Activated CD4-positive, alpha-beta T cell treated with anti-CD3 and anti-CD28 coated beads, Interleukin-2, amount 50 U/mL, for 4 hours (primary cell): ENCODE results near the gene SLC23A3.
A peak's percentile ranks its signal among the peaks of the same experiment; 100 is the strongest.

Experiments used
- DNase-seq, 2 experiments: peaks; one replicate each; pipeline ENCODE4 v3.0.0-alpha.2; 2020

SLC23A3 gene

DNA sequence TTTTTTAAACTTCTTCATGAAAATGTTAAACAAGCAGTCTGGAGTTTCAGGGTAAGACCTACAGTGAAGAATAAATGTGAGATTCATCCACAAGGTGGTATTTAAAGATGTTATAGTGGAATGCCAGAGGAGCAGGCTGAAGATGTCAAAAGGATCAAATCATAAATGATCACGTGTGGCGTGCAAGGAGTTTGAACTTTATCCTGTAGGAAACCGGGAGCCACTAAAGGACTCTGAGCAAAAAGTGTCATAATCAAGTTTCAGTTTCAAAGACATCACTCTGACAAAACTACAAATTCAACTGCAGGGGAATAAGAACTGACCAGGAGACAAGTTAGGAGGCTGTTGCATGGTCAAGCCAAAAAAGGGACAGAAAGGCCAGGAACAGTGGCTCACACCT, 29.1 kb downstream of the SLC23A3 start:
- DNase-seq, result no peak

DNA sequence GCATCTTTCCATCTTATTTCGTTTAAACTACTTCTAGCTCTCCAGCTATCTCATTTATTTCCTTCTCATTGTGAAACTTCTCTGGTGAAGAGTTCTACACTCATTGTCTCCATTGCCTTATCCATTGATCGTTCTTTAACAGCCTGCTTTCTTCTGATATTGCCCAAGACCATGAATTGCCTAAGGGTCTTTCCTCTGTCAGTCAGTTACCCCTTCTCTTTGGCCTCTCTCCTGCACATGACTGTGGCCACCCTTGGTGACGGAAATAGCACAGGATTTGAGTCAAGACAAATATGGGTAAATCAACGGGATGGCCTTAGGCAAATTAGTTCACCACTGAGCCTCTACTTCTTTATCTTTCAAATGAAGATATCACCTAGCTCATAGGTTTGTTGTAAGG, 35.9 kb downstream of the SLC23A3 start:
- DNase-seq, result no peak

DNA sequence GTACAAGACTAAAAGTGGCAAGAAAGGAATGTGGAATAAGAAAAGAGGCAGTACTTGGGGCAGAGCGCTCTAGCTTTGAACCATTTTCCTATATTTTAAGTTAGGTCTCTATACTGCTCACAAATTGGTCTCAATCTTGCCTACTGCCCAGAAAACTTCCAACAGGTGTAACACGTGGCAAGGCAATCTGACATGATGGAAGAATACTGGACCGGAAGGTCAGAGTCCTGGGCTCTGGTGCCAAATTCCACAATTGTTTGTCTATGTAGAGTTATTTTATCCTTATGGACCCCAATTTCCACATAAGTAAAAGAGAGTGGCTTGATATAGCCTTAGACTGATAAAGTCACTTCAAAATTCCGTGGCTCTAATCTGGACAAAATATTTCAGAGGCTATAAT, 38.1 kb downstream of the SLC23A3 start:
- no peak for DNase-seq

DNA sequence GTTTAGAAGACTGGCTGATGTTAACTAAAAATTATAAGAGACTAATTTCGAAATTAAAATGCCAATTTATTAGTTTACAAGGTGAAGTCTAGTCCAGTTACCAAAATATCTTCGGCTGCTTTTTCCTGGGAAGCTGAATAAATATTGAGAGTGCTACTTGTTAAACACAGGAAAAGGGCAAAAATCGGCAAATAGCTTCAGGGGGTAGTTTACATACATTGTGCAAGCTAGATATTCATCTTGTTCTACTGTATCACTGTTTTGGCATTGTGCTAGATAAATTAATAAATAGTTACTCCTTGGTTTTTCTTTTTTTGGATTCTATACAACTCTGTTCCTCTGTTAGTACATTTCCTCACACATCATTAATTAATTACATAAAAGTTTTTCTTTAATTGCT, 38.5 kb downstream of the SLC23A3 start:
- no peak for DNase-seq

DNA sequence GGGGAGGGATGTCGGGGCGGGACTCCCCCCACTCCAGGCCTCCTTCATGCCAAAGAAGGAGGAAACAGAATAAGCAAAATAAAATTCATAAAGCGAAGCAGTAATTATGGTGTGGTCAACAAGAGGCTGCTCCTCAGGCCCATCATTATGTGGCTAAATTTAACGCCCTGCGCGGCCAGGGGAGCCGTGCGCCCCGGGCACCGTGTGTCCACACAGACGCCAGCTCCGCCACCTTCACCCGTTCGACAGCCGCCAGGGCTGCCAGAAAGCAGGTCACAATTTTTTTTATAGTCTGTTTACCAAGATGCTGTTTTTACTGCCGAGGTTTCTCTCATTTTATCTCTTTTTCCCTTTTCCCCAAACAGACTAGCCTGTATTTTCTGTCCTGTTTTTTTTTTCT, 40.2 kb downstream of the SLC23A3 start:
- no peak for DNase-seq

DNA sequence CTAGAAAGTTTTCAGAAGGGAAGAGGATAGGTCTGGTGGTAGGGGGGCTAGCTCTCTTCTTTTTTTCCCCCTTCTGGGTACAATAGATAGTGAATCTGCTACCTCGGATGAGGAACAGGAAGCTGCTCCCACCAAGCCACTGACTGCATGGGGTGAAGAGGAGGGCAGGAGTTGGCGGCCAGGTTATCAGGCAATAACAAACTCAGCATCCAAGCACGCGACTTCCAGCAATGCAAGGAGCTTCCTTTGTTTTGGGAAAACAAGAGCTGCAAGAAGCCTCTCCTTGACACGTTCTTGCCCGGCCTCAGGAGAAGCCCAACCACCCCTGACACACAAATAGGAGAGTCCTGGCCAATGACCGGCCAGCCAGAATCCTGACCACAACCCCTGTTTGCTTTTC, 41.4 kb downstream of the SLC23A3 start:
- DNase-seq, result no peak

DNA sequence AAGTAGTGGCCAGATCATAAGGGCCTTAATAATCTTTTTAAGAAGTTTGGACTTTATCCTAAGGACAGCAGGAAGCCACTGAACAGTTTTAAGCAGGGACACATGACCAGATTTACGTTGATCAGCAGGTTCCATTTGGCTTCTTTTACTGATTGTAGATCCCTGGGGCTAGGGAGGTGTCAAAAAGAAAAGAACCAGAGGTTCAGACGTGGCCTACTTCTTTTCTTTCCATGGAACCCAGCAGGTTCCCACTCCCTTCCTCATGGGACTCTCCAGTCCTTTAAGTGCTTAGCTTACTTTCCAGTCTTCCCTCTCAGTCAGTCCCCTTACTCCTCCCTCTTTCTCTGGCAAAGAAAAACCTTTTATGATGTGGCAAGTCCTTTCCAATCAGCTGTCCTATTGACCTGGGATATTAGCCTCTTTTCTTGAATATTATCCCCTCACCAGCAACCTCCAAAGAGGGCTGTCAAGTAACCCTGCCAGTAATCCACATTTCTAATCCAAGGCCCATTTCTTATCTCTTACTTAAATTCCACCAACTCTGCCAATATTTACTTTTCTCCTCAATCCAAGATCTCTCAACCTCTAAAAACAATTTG, 42.7 kb downstream of the SLC23A3 start:
- no peak for DNase-seq

DNA sequence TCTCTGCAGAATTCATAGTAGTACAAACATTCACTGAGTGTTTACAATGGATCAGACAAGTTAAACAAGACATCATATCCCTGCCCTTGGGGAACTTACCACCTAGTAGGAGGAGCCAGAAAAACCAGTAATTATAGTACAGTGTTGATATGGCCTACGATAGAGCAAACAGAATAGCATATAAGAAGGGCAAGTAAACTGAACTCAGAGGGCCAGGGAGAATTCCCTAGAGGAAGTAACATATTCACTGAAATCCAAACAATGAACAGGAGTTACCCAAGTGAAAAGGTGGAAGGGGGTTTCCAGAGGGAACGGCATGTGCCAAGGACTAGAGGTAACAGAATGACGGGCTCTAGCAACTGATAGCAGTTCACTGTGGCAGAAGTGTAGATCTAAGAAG, 43.3 kb downstream of the SLC23A3 start:
- no peak for DNase-seq

DNA sequence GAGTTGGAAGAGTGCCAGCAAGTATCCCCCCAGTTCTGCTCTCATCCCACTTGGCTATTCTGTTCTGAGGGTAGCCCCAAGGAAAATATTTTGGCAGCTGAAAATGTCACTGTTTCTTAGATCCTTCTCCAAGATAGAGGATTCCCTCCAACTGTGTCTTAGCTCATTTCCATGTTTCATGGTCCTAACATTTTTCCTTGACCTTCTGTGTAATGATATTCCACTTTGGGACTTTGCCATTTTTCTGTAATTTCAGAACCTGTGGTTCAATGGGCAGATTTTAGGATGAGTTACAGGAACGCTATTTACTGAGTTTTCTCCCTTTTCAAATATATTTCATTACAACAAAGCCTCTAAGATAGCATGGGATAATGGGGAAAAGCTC, 44.0 kb downstream of the SLC23A3 start:
- no peak for DNase-seq

DNA sequence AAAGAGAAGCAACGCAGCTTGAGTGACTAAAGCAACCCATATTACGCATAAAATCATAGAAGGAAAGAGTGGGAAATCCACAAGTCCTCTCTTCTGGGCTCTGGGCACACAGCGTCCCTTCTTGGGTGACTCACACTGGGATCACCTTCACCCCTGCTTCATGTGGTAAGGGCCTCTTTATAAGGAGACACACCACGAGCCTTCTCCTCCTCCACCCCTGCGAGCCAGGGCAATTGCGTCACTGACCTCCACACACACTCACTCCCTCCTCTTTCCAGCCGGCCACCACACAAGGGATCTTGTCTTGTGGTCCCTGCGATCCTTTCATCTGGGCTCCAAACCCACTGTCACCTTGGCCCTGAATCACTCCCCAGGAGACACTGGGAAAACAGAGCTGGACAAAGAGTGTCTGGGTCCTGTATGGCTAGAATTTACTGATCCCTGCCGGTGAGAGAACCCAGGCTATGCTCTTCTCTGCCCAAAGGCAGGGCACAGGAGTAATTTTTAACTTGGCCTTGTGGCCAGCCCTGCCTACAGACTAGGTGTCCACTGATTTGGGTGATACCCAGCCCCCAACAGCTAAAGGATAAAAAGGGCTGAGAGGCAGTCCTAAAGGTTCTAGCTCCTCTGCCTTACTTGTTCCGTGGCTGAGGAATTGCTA, 44.5 kb downstream of the SLC23A3 start:
- no peak for DNase-seq

DNA sequence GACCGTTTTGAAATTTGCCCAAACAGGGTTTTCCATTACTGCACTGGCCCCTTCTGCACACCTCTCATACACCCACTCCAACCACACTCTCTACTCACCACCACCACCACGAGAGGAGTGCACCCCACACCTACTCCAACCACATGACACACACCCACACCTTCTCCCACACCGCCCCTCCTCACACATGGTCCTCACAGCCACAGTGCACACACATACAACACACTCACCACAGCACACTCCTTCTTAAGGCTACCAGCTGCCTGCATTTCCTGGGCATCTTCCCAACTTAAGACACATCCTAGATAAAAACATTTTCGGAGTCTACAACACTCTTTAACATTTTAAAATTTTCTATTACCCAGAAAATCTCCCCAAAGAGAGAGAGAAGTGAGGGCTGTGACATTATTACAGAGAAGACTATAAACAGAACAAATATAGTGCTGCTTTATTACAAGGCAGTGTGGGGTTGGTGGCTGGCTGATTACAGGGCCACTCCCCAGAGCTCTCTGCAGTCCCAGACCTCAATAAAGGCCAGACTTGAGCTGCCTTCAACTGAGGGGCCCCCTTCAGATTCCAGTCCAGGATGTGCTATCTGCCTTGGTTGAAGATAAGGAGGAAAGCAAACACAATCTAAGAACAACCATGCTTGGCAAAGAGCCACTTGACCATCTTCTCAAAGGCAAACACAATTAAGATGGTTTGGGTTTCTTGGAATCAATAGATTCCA, 45.3 kb downstream of the SLC23A3 start:
- peak; percentile 7 to 16 for DNase-seq

DNA sequence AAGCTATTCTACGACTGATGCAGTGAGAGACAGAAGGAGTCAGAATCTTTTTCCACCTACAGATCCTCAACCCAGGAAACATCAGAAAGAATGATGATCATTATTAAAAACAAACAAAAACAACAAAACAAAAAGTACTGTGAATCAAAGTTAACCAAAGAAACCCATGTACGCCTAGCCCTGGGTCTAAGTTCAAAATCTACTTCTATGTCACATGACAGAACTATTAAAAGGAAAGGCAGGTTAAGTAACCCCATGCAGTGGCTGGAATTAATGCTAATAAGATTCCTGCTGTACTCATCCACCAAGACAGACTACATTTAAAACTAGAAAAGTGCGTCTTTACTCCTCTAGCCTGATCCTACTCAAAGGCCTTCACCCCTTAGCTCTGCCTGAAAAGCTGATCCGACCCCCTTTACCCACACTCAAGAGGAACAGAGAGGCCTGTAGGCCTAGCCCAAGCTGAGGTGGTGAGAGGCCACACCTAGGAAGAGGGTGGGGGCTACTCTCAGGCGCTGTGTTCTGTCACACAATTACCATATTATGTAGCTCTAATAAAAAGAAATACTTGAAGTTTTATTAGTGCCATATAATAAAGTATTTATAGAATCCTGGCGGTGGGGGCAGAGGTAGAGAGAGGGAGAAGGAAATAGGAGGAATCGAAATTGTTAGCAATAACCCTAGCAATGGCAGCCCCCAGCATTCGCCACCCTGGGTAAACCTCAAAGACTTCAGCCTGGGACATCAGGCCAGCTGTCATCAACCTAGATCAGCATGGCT, 46.3 kb downstream of the SLC23A3 start:
- no peak for DNase-seq

DNA sequence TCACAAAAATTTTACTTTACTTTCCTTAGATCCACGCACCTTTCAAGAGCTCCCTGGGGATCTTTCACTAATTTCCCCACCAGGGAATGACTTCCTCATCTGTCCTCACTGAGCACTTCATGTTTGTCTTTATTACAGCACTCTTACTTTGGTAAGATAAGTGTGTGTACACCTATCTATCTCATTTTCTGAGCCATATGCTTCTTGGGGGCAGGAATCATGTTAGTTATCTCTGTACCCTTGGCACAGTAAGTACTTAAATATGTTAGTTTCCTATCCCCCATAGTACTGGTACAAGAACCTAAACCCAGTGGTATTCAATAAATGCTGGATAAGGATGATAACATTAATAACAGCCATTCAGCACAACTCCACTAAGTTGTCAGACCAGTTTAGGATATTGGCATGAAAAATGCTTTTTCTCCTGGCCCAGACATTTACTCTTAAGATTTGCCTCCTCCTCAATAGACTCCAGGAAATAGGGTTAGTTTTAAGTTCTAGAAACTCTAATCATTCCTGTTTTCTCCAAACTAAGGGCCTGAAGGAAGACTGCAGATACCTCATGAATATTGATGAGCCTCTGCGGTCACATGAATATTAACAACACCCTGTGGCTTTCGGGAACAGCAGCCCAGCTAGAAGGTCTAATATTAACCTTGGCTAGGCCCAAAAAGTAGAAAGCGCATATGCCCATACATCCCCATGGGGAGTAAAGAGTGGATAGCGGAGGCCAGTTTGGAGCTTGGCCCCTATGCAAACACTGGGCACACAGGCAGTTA, 47.4 kb downstream of the SLC23A3 start:
- DNase-seq, result no peak

DNA sequence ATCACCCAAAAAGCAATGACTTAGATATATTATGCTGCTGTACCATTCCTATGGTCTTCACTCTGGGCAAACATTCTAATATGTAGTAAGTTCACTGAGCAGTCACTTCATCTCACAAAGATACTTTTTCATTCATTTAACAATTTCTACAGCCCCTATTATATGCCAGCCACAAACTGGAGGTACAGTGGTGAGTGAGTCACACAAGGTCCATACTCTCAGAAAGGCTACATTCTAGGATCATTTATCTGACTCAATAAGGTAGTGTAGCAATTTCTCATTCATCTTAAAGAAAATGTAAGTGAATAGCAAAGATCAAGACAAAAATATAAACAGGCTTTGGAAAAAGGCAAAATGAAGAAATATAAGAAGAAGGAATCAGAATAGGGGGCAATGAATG, 49.7 kb downstream of the SLC23A3 start:
- DNase-seq, result no peak

DNA sequence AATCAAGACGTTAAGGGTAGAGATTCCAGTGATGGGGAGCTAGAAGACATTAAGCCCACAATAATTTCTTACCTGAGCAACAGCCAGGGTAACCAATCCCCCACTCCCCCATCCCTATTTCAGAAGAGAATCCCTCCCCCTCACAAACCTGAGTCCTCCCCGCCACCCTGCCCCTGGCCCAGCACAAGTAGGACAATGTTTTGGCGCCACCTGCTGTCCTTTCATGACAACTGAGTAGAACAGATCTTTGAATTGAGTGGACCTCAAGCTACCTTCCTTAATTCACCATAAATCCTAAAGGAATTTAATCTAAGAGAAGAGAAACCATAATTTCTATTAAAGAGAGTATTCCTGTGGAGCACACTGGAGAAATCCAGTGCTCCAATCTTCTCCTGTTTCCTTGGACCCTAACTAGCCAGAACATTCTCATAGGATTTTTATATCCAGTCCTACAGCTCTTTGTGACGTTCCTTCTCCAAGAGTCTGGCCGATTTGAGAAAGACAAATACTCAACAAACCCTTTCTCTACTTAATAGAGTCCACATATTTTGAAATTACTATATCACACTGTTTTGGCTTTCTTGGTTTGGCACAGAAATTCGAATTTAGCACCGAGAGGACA, 50.3 kb downstream of the SLC23A3 start:
- peak; percentile 55 to 58 for DNase-seq

DNA sequence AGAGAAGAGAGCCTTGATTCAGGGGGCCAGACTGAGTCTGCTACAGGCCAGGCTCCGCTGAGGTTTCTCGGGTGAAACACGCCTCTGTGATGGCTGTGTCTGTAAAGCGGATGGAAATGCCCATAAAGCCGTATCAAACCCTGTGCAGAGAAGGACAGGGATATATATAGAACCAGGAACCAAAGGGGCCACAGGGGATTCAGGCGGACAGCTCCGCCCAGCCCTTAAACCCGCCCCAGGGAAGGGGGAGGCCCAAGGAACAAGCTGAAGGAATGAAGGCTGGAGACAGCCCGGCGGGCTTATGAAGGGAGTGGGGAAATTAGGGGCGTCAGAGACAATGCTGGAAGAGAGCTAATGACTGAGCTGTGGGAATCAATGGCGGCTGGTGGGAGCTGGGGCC, 51.3 kb downstream of the SLC23A3 start:
- DNase-seq, result no peak

DNA sequence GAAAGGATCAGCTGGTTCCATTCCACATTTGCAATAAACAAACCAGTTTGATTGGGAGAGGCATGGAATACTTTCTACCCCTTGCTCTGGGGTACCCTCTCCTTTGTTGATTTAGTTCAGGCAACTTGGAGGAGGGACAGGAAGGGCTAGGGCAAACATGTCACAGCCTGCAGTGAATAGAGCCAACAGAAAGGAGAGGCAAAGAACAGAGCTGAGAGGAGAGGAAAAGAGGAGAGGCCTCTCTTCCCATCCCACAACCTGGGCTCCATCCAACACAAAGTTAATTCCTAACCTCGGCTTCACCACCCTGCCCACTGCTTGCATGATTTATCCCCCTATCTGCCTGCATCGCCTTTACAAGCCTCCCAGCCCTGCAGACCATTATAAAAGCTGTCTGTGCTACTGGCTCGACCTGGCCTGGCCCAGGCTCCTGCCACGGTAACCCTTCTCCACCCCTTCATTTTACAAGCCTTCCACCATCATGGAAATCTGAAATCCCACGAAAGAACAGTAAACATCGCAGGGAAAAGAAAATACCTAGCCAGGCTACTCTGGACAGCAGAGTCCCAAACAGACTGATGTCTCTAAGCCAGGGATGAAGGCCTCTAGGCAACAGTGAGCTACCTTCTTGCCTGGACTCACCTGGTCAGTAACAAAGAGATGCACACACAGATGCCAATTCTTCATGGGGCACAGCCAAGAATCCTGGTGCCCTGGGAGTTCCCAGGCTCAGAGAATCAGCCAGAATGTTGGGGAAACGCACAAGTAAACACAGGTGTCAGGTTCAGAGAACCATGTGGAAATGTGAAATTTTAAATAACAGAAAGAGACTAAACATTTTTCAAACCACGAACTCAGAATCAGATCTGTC, 52.8 kb downstream of the SLC23A3 start:
- no peak for DNase-seq

DNA sequence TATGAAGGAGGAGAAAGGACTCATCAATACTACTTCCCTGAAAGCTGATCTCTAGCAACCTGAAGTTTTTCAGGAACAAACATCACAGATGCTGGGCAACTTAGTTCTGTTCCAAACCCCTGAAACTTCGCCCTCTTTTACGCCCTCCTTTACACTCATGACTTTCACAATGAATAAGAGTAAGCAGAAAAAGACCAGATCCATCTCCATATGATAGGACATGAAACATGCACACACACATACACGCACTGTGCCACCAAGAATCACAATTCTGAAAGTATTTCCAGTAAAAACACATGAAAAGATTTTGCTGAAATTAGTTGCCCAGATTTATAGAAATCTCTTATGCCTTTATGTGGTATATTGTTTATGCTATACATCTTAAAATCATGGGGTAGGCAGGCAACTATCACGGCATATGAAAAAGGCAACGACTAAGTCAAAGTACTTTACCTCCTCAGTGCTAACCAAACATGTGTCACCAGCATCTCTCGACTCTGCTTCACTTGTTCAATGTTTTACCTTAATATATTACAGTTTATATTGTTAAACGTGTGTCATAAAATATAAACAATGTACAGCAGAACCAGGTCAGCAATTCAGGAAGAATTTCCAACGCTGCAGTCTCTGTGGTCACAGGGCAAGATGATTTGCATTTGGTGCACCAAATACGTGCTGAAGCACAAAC, 57.0 kb downstream of the SLC23A3 start:
- DNase-seq, result no peak

DNA sequence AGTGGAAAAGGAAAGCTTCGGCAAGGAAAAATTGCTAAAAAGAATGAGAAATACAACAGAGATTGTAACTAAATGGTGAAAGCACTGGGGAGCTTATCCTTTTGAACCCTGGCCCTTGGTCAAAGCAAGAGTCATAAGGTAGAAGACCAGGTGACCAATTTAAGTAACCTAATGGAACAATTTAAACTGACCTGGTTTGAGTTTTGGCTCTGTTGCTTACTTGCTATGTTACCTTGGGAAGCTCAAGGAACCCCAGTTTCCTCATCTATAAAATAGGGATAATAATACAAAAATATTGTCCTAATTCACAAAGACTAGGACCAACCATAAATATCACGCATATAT, 57.8 kb downstream of the SLC23A3 start:
- no peak for DNase-seq
